Kidney epithelial cell (primary cell): Measurements from ENCODE around the gene UBASH3B. TPM values are rescaled to one million over a fixed set of nuclear protein-coding genes. Genes with fewer than 3 reads are reported as not detected.
A peak's percentile ranks its signal among the peaks of the same experiment; 100 is the strongest.

Source experiments
- DNase-seq: peaks from one replicate; pipeline ENCODE4 v3.0.0-alpha.2; 2010; ENCODE audit warnings: low read depth
- H3K27me3 ChIP-seq: 2 replicates; pipeline ENCODE4 v1.6.0; 2011; ENCODE audit warnings: low read length; ENCODE audit not compliant: control insufficient read depth, insufficient read depth
- H3K36me3 ChIP-seq: 2 replicates; pipeline ENCODE4 v1.5.1; 2011; ENCODE audit warnings: low read length; ENCODE audit not compliant: control insufficient read depth, insufficient read depth
- H3K4me3 ChIP-seq: 2 replicates; pipeline ENCODE4 v1.5.1; 2011; ENCODE audit warnings: low read depth, mild to moderate bottlenecking, control low read depth, low read length
- CTCF ChIP-seq: IDR thresholded peaks from 2 replicates; pipeline ENCODE4 v1.5.1; 2011; ENCODE audit warnings: mild to moderate bottlenecking, moderate library complexity, low read length, control low read depth, inconsistent platforms; ENCODE audit not compliant: insufficient read depth, poor library complexity, severe bottlenecking
- total RNA-seq: library from RNA; depleted of rRNA; stranded (reverse); fragments of >200 nt; gene quantifications from 2 replicates; pipeline ENCODE4 v1.2.3, GENCODE V29; 2015

The UBASH3B gene
- total RNA-seq, 1 donor from 2014 or later: 32.0 TPM

GRCh38 chr11:122700666-122701065 lies 45.1 kb downstream of the UBASH3B start:
- DNase-seq: no peak
- Histone ChIP-seq H3K4me3 (no peak overlapping the region), H3K36me3 (peaks cover 1% of the 10 kb centered on the region), H3K27me3 (no peaks in the 10 kb centered on the region)
- TF ChIP-seq CTCF: no peak

- no peak for TF ChIP-seq CTCF
- no peaks in the 10 kb centered on the region for H3K27me3 ChIP-seq
- no peak for DNase-seq
- no peak overlapping the region for H3K4me3 ChIP-seq
- H3K36me3 ChIP-seq: peaks cover 1% of the 10 kb centered on the region
Measured at GRCh38 chr11:122701143-122701542, 45.6 kb downstream of the UBASH3B start.

GRCh38 chr11:122703541-122704272 lies 48.2 kb downstream of the UBASH3B start:
- no peak for TF ChIP-seq CTCF
- H3K36me3 ChIP-seq: peaks cover 1% of the 10 kb centered on the region
- no peaks in the 10 kb centered on the region for H3K27me3 ChIP-seq
- no peak overlapping the region for H3K4me3 ChIP-seq
- DNase-seq: no peak

- TF ChIP-seq CTCF: no peak
- no peaks in the 10 kb centered on the region for H3K27me3 ChIP-seq
- H3K36me3 ChIP-seq: peaks cover 1% of the 10 kb centered on the region
- H3K4me3 ChIP-seq: no peak overlapping the region
- DNase-seq: no peak
Measured at GRCh38 chr11:122705396-122705795, 49.9 kb downstream of the UBASH3B start.

GRCh38 chr11:122706291-122707088 lies 51.0 kb downstream of the UBASH3B start:
- peak; percentile 31 for DNase-seq
- H3K4me3 ChIP-seq: no peak overlapping the region
- peaks cover 1% of the 10 kb centered on the region for H3K36me3 ChIP-seq
- no peaks in the 10 kb centered on the region for H3K27me3 ChIP-seq
- no peak for TF ChIP-seq CTCF
